HG03064 (cell line): Measurements from ENCODE around the gene PRKCQ.
"Not testable (repeated sequence)": the region's sequence is repeated elsewhere in the genome, so short reads cannot be mapped to it uniquely, and the experiment has no call there.

Source experiments
- ATAC-seq: cut with Tn5 transposase; IDR thresholded peaks from one replicate; pipeline ENCODE4 v1.9.1; 2021; ENCODE audit warnings: low read depth; ENCODE audit not compliant: unreplicated experiment

Gene PRKCQ

GRCh38 chr10:6464862-6465430 lies 115.1 kb downstream of the PRKCQ start:
- no peak for ATAC-seq

DNA sequence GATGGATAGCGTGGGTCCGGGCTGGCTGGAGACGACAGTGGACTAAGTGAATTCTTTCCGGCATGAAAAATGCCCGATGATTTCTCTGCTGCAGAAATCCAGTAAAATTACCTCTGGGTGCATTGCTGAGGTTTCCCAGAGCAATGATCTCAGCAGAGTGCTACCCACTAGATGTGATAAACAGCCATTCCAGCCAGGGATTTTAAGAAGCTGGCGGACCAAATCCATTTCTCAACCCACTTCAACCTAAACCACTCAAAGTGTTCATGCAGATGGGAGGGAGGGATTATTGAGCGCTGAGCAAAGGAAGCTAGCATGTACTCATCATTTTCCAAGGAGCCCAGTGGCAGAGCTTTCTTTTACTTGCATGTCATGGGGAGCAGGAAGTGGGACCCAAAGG lies 116.7 kb downstream of the PRKCQ start:
- ATAC-seq = no peak

- ATAC-seq = no peak
These were observed 118.1 kb downstream of the PRKCQ start for GRCh38 chr10:6461961-6462360.

DNA sequence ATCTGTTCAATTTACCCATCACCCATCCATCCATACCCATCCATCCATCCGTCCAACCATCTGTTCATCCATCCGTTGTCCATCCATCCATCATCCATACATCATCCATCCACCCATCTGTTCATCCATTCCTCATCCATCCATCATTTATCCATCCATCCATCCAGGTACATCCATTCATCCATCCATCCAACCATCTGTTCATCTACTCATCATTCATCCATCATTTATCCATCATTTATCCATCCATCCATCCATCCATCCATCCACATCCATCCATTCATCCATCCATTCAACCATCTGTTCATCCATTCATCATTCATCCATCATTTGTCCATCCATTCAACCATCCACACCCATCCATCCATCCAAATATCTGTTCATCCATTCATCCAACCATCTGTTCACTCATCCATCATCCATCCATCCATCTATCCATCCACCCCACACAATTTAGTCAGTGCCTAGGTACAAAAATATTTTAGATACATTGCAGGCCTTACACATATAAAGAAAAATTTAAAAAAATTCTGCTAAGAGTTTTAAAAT lies 119.1 kb downstream of the PRKCQ start:
- no peak for ATAC-seq

GRCh38 chr10:6458814-6459213 lies 121.3 kb downstream of the PRKCQ start:
- ATAC-seq = no peak

DNA sequence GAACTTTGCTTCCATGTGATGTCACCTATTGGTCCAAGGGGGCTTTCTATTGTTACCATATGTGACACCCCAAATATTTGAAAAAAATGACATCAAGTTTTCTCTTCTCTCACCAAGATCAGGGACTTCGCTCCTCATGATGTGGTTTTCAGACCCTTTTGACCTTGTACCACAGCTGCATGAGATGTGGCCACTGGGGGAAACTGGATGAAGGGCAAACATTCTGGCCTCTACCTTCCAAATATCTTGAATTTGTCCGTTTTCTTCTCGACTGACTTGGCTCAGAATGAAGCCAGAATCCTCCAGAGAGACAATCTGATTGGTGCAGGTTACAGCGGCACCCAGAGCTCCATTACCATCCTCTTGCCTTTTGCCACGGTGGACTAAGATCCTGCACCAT lies 122.7 kb downstream of the PRKCQ start:
- ATAC-seq = no peak

DNA sequence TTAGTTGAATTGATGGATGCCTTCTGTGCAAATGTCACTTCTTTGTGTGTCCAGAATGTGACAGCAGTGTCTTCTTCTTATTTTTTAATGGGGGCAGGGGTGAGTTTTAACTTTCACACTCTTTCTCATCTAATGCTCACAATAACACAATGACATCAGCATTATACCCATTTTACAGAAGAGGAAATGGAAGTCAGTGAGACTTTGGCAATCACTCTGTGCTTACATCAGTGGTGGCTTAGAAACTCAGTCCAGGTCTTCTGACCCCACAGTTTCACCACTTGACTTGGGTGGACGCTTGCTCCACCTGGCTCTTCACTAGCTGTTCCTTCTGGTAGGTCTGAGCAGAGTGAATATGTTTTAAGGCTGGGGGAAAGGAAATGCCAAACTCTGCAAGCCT lies 124.0 kb downstream of the PRKCQ start:
- ATAC-seq = no peak

DNA sequence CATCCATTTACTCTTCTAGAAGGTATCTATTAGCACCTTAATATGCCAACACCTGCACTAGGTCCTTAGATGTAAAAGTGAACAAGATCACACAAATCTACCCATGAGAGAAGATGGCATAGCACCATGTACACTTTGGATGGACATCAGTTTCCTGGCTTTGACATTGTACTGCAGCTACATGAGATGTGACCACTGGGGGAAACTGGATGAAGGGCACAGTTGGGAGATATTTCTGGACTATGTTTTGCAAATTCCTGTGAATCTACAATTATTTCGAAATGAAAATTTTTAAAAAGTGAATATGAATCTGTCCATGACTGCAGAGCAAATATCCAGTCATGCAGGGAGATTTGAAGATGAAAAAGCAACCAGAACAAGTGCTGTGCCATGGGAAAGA lies 124.5 kb downstream of the PRKCQ start:
- no peak for ATAC-seq

DNA sequence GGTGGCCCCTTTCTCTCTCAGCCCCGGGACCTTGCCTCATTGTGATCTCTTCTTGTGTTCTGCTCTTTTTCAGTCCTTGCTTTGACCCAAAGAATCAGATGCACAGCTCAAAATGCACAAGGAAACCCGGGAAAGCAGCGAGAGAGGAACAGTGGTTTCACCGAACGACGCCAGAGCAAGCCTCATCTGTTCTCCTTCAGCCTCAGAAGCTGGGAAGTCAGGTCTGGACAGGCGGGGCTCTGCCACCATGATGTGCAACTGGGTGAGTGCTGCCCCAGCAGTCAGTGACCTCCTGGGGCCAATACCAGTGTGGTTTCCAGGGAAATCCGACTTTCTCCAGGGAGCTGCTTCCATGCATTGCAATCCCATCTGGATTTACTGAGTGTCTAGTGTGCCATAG lies 133.4 kb downstream of the PRKCQ start:
- no peak for ATAC-seq

DNA sequence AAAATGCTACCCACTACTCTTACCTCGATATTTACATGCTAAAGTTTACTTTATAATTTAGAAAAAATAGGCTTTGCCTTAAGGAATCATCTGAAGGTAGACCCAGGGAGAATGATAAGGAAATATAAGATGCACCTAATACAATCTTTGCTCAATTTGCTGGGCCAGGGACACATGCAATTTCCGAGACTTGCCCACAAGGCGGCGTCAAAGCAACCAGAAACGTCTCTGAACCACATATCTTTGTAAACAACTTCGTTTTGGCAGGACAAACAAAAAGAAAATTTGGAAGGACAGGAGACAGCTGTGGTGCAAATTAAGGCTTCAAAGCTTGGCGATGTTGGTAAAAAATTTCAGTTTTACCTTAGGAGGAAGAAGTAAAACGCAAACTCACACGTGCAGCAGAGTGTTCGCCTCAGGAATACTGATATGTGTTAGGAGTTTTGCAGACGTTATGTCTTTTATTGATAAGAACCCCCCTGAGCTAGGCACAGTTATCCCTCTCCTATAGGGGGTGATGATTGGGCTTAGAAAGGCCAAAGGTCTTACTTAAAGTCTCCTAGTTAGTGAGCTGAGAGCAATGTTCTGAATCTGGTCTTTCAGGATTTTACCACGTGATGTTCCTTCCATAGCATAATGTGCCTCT lies 134.3 kb downstream of the PRKCQ start:
- no peak for ATAC-seq

DNA sequence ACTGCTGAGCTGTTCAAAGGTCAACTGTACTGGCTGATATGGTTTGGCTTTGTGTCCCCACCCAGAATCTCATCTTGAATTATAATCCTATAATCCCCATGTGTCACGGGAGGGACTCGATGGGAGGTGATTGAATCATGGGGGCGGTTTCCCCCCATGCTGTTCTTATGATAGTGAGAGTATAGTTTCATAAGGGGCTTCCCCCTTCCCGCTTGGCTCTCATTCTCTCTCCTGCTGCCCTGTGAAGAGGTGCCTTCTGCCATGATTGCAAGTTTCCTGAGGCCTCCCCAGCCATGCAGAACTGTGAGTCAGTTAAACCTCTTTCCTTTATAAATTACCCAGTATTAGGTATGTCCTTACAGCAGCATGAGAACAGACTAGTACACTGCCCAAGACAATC lies 140.2 kb downstream of the PRKCQ start:
- ATAC-seq = not testable (repeated sequence)

- ATAC-seq = no peak
These were observed 148.2 kb downstream of the PRKCQ start for GRCh38 chr10:6431861-6432260.

DNA sequence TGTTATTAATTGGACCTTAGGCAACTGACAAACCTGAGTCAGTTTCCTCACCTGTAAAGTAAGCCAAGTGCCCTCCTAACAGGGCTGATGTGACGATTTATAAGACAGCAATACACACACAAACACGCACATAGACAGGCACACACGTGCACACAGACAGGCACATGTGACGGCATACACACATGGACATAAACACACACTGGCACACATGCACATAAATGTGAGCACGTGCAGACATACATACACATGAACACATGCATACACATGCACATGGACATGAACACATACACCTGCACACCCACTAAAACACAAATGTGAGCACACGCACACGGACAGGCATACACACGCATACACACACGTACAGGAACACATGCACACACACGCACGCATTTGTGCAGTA lies 148.9 kb downstream of the PRKCQ start:
- no peak for ATAC-seq

GRCh38 chr10:6430423-6430980 lies 149.6 kb downstream of the PRKCQ start:
- ATAC-seq = no peak

DNA sequence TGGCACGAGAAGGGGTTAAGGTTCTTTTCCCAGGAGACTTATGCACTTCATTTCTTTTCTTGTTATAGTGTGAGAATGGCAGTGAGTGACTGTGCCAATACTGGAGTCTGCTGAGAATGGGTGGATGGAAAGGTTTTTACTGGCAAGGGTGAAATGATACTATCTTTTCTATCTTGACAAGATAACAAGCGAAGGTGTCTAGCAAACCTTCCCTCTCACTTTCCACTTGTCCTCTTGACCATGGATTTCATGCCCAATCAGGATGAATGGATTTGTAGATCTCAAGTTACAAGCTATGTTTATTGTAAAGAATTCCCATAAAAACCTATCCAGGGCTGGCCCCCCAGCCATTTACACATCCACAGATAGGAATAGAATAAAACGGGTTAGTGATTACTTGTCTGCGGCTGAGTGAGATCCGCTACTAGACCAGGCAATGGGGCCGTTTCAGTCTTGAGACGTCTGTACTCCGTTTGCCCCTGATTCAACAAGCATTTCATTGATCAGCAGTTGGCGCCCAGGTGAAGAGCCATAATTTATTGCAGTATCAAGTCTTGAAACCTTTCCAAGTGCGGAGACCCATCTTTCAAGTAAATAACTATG lies 152.6 kb downstream of the PRKCQ start:
- no peak for ATAC-seq

- no peak for ATAC-seq
These were observed 153.8 kb downstream of the PRKCQ start for GRCh38 chr10:6426317-6426716.

- ATAC-seq = no peak
These were observed 156.5 kb downstream of the PRKCQ start for GRCh38 chr10:6423413-6424170.

DNA sequence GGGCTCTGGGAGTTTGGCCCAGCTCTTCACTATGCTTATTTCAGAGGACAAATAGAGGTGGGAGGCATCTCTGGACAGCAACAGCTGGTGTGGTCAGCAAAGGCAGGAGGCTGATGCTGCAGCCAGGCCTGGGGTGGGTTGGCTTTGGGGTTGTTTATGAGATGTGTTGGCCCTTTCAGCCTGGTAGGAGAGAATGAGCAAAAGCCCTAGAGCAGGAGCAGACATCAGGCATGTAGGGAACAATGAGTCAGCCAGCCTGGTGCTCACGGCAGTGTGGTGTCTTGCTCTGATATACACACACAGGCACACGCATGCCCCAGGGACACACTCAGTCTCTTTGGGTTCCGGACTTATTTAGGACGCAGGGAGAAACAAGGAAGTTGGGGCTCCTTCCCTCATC lies 157.1 kb downstream of the PRKCQ start:
- no peak for ATAC-seq

GRCh38 chr10:6418613-6419216 lies 161.4 kb downstream of the PRKCQ start:
- no peak for ATAC-seq

DNA sequence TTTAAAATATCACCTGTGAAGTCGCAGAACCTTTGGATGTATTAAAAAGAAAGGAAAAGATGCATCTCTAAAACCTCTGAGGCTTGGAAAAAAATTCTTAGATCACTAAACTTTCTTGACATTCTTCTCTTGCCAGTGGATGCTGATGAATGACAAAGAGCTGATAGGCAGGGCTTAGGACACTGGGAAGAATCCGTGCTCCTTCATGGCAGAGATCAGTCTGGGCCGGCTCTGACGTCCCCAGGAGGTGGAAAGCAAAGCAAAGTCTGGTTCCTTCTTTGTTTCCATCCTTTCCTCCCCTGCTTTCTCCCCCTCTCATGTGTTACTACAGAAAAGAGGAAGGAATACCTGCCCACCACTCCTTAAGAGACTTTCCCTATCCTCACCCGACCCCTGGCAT lies 161.9 kb downstream of the PRKCQ start:
- no peak for ATAC-seq
